HepG2 (cell line): ENCODE data around the gene RHBDL1.

Source experiments
- ELF4 ChIP-seq: sonication (generic); formaldehyde crosslinking; IDR thresholded peaks from 2 replicates; pipeline ENCODE4 v1.5.0; 2020; ENCODE audit warnings: missing genetic modification reagents, mild to moderate bottlenecking, moderate library complexity, borderline replicate concordance
- SMC3 ChIP-seq: IDR thresholded peaks from 2 replicates; pipeline ENCODE4 v1.6.1; 2011; ENCODE audit warnings: low read length, improper control_type of control experiment

GRCh38 chr16:708959-709358 is 33.5 kb downstream of the RHBDL1 start:
- TF ChIP-seq ELF4 (CRISPR knock-in tag) (no peak), SMC3 (no peak)
